A549 (cell line): ENCODE data around the gene SLC24A4. TPM values are rescaled to one million over a fixed set of nuclear protein-coding genes. Genes with fewer than 3 reads are reported as not detected.

ENCODE experiments used
- ATAC-seq, 2 experiments: fragments of 200-7000 bp in 1 of 2; fragments of >200 bp in 1 of 2; cut with Nextera tagmentation in 1 of 2; cut with Tn5 transposase in 1 of 2; 3 replicates each; pipeline versions ENCODE4 v1.8.0 to v1.9.1; 2018 to 2020; ENCODE audit warnings: mild to moderate bottlenecking in 1 of 2, moderate library complexity in 1 of 2
- CTCF ChIA-PET: fragments of 300-600 bp; sonication (Branson Sonifier 250); formaldehyde crosslinking; extraction: SDS; loops from one replicate; lab custom pipeline; 2021; ENCODE audit warnings: antibody characterized with exemption, inconsistent platforms; lab: Yijun Ruan, JAX
- POLR2A ChIA-PET: fragments of 350-600 bp; formaldehyde crosslinking; extraction: SDS; loops from one replicate; lab custom pipeline; 2021; ENCODE audit warnings: antibody characterized with exemption, inconsistent platforms; lab: Yijun Ruan, JAX
- DNase-seq, 2 experiments: peaks; one replicate each; pipeline versions ENCODE4 v3.0.0 to v3.0.0-alpha.2; 2011 to 2016; ENCODE audit warnings: low read depth in 1 of 2, low spot score in 1 of 2
- FAIRE-seq: peaks from 2 replicates; lab custom pipeline; 2011; peaks lifted over from hg19 to GRCh38; lab: Jason Lieb, UNC
- H3K27ac ChIP-seq, 2 experiments: fragments of >200 bp; sonication (Bioruptor Twin); formaldehyde crosslinking; 3 replicates each; pipeline ENCODE4 v1.5.1; 2016 to 2017
- H3K4me1 ChIP-seq: fragments of >200 bp; sonication (Bioruptor Twin); formaldehyde crosslinking; 3 replicates; pipeline ENCODE4 v1.6.1; 2016
- H3K4me2 ChIP-seq: fragments of >200 bp; sonication (Bioruptor Twin); formaldehyde crosslinking; 3 replicates; pipeline ENCODE4 v1.6.1; 2016
- H3K4me3 ChIP-seq: fragments of >200 bp; sonication (Bioruptor Twin); formaldehyde crosslinking; 3 replicates; pipeline ENCODE4 v1.5.1; 2016
- H3K9me3 ChIP-seq: fragments of >200 bp; sonication (Bioruptor Twin); formaldehyde crosslinking; 3 replicates; pipeline ENCODE4 v1.6.1; 2016
- BHLHE40 ChIP-seq: IDR thresholded peaks from 2 replicates; pipeline ENCODE4 v1.6.1; 2012; ENCODE audit warnings: low read depth, low read length, inconsistent platforms
- CBX2 ChIP-seq: fragments of 200-600 bp; sonication (generic); IDR thresholded peaks from 2 replicates; pipeline ENCODE4 v1.6.1; 2016; ENCODE audit warnings: low read depth, mild to moderate bottlenecking, borderline replicate concordance
- CBX8 ChIP-seq: fragments of 200-600 bp; sonication (generic); IDR thresholded peaks from 2 replicates; pipeline ENCODE4 v1.6.1; 2016
- CHD2 ChIP-seq: fragments of 150-350 bp; IDR thresholded peaks from 2 replicates; pipeline ENCODE4 v1.6.1; 2014; ENCODE audit warnings: low read length; ENCODE audit not compliant: partially characterized antibody
- EHF ChIP-seq: fragments of 250-450 bp; sonication (Bioruptor Pico); IDR thresholded peaks from 2 replicates; pipeline ENCODE4 v1.5.0; 2020; ENCODE audit warnings: mild to moderate bottlenecking
- ESRRA ChIP-seq: fragments of 150-350 bp; IDR thresholded peaks from 2 replicates; pipeline ENCODE4 v1.6.1; 2014; ENCODE audit warnings: mild to moderate bottlenecking, low read length, borderline replicate concordance
- FOSB ChIP-seq: fragments of 250-450 bp; sonication (Bioruptor Pico); IDR thresholded peaks from 2 replicates; pipeline ENCODE4 v1.5.0; 2020; ENCODE audit warnings: mild to moderate bottlenecking, moderate library complexity
- GATA3 ChIP-seq: IDR thresholded peaks from 2 replicates; pipeline ENCODE4 v1.6.1; 2012; ENCODE audit warnings: borderline replicate concordance
- JUNB ChIP-seq: fragments of >200 bp; sonication (Bioruptor Twin); formaldehyde crosslinking; IDR thresholded peaks from 2 replicates; pipeline ENCODE4 v1.6.1; 2016
- KDM5A ChIP-seq: fragments of 200-600 bp; sonication (generic); IDR thresholded peaks from 2 replicates; pipeline ENCODE4 v1.6.1; 2016; ENCODE audit warnings: antibody characterized with exemption, mild to moderate bottlenecking
- MAFK ChIP-seq: fragments of 450-650 bp; IDR thresholded peaks from 2 replicates; pipeline ENCODE4 v1.6.1; 2014; ENCODE audit not compliant: partially characterized antibody
- MYC ChIP-seq: IDR thresholded peaks from 2 replicates; pipeline ENCODE4 v1.6.1; 2012; ENCODE audit warnings: mild to moderate bottlenecking, inconsistent platforms, low read length, improper control_type of control experiment, borderline replicate concordance
- NPAS2 ChIP-seq: fragments of 250-450 bp; sonication (Bioruptor Pico); IDR thresholded peaks from 2 replicates; pipeline ENCODE4 v1.8.0; 2022; ENCODE audit warnings: mild to moderate bottlenecking, moderate library complexity, borderline replicate concordance
- NR3C1 ChIP-seq: fragments of >200 bp; sonication (Bioruptor Twin); formaldehyde crosslinking; IDR thresholded peaks from 3 replicates; pipeline ENCODE4 v1.6.1; 2017
- PHF8 ChIP-seq: fragments of 200-600 bp; sonication (generic); IDR thresholded peaks from 2 replicates; pipeline ENCODE4 v1.6.1; 2016; ENCODE audit warnings: low read depth, mild to moderate bottlenecking, antibody characterized with exemption, moderate library complexity, borderline replicate concordance
- POLR2A ChIP-seq: IDR thresholded peaks from 2 replicates; pipeline ENCODE4 v1.6.1; 2012; ENCODE audit warnings: mild to moderate bottlenecking, low read length
- RARB ChIP-seq: fragments of 250-450 bp; sonication (Bioruptor Pico); IDR thresholded peaks from 2 replicates; pipeline ENCODE4 v1.8.0; 2021; ENCODE audit warnings: mild to moderate bottlenecking, moderate library complexity
- RFX5 ChIP-seq: fragments of 450-650 bp; IDR thresholded peaks from 2 replicates; pipeline ENCODE4 v1.7.1; 2014; ENCODE audit warnings: antibody characterized with exemption, mild to moderate bottlenecking, moderate library complexity
- SMC3 ChIP-seq: fragments of >200 bp; sonication (Bioruptor Twin); formaldehyde crosslinking; IDR thresholded peaks from 3 replicates; pipeline ENCODE4 v1.6.1; 2018; ENCODE audit warnings: inconsistent platforms
- TFCP2L1 ChIP-seq: fragments of 250-450 bp; sonication (Bioruptor Pico); IDR thresholded peaks from 2 replicates; pipeline ENCODE4 v1.5.0; 2021; ENCODE audit warnings: mild to moderate bottlenecking
- ZC3H11A ChIP-seq: fragments of 450-650 bp; IDR thresholded peaks from 2 replicates; pipeline ENCODE4 v1.6.1; 2014; ENCODE audit warnings: antibody characterized with exemption, mild to moderate bottlenecking
- ZSCAN20 ChIP-seq: fragments of 250-450 bp; sonication (Bioruptor Pico); IDR thresholded peaks from 2 replicates; pipeline ENCODE4 v1.8.0; 2022; ENCODE audit warnings: mild to moderate bottlenecking, moderate library complexity
- WGBS: methylation state at CpG from one replicate; pipeline ENCODE4 v1.1.6; 2017; ENCODE audit errors: missing lambda C conversion rate; 5-methylcytosine and 5-hydroxymethylcytosine counted together
- polyA plus RNA-seq, 4 experiments: library from polyadenylated mRNA; depleted of rRNA in 3 of 4; stranded (reverse); fragments of >200 nt; fragmentation: RNase III in 1 of 4; extraction: RNeasy Plus Mini Kit Qiagen cat#74134 plus additional on column Dnase treatment in 1 of 4; gene quantifications; 2 replicates in 3 of 4; 3 replicates in 1 of 4; pipeline ENCODE4 v1.2.3, GENCODE V29; 2011 to 2017
- TF ChIP-seq, protein P1 (sequence below): fragments of >200 bp; sonication (Bioruptor Twin); formaldehyde crosslinking; IDR thresholded peaks from 2 replicates; pipeline ENCODE4 v1.6.1; 2016
- TF ChIP-seq, protein P2 (sequence below): fragments of >200 bp; sonication (Bioruptor Twin); formaldehyde crosslinking; IDR thresholded peaks from 3 replicates; pipeline ENCODE4 v1.5.1; 2016
- TF ChIP-seq, protein P3 (sequence below): IDR thresholded peaks from 2 replicates; pipeline ENCODE4 v1.6.1; 2012

The SLC24A4 gene
- polyA plus RNA-seq, 2 of the 4 experiments (the other 2 are of a cell fraction), result 0.05 to 0.19 TPM

DNA sequence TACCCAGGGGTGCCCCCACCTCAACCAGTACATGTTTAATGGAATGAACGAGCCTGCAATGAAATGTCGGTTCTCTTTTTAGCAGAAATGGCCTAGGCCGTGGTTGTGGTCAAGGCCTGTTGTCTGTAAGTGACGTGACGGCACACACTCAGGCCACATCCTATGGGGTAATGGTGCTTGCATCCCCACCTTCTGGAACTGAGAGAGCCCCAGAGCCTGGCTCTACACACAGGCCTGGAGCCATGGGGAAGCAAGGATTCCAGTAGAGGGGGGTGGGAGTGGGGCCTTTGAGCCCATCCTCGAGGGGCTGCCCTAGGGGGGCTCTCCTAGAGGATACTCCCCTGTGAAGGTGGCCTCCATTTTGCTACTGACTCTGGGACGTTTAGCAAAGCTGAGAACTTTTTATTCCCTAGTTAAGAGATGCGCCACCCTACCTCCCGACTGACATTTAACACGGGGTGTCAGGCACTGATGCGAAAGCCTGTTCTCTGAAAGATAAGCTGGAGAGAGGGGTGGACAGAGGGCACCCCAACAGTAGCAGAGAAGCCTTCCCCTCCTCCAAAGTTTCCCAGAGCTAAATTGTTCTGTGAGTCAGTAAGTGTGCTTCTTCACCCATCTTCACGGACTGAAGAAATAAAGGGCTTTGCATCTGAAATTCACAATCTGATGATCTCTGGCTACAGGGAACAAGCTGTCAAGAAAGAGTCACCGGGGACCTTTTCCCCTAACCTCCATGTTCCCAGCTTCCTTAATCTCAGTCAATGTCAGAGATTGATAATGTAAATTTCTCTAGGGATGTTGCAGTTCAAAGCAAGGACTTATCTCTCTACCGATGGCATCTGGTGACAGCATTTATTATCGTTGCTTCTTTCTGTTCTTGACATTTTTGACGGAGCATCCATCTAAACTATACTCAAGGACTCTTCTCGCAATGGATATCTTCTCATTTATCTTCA, 197.4 kb downstream of the SLC24A4 start:
- H3K4me3 ChIP-seq, result no peak overlapping the region
- H3K4me1 ChIP-seq, result peaks cover 5% of the 10 kb centered on the region
- no peak for DNase-seq
- ChIA-PET POLR2A (no interaction called here), CTCF (interaction anchor here (1.1 kb wide), 1 partner anchor 10 kb away, joined by 3 read pairs; no protein-coding TSS in a partner anchor)
- no peak for ATAC-seq
- no peak overlapping the region for H3K27ac ChIP-seq
- H3K9me3 ChIP-seq, result no peaks in the 10 kb centered on the region
- TF ChIP-seq POLR2A, result no peak
- TF ChIP-seq, protein P1, sequence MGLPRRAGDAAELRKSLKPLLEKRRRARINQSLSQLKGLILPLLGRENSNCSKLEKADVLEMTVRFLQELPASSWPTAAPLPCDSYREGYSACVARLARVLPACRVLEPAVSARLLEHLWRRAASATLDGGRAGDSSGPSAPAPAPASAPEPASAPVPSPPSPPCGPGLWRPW, result no peak
- no peak for TF ChIP-seq JUNB
- TF ChIP-seq NPAS2 (CRISPR knock-in tag), result no peak
- TF ChIP-seq PHF8, result no peak
- TF ChIP-seq CHD2, result no peak
- TF ChIP-seq MAFK, result no peak
- TF ChIP-seq TFCP2L1 (CRISPR knock-in tag), result no peak
- no peak for TF ChIP-seq SMC3
- no peak for TF ChIP-seq EHF (CRISPR knock-in tag)
- TF ChIP-seq, all 56 proteins: peak for 0
- H3K4me2 ChIP-seq, result no peak overlapping the region
- WGBS, result 92% methylated on average over 17 of the region's 17 CpGs
- FAIRE-seq, result no peak

DNA sequence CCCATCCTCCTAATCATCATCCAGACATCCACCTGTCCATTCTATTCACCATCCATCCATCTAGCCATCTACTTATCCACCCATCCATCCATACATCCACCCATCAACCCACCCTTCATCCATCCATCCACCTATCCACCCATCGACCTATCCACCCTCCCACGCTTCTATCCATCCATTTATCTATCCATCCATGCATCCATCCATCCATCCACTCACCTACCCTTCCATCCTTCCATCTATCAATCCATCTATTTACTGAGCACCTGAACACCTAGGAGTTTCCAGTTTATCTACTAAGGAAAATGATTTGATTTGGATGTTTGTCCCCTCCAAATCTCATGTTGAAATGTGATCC, 198.1 kb downstream of the SLC24A4 start:
- Histone ChIP-seq H3K9me3 (no peaks in the 10 kb centered on the region), H3K4me1 (peaks cover 5% of the 10 kb centered on the region; the same call in 2 of the 3 replicates), H3K4me2 (no peak overlapping the region), H3K4me3 (no peak overlapping the region), H3K27ac (no peak overlapping the region)
- ChIA-PET POLR2A (no interaction called here), CTCF (no interaction called here)
- ATAC-seq (no peak), FAIRE-seq (no peak), DNase-seq (no peak)
- TF ChIP-seq RFX5 (no peak), GATA3 (no peak), NPAS2 (CRISPR knock-in tag) (no peak), NR3C1 (no peak), PHF8 (no peak), CBX2 (no peak), RARB (CRISPR knock-in tag) (no peak), ESRRA (no peak), MYC (no peak), KDM5A (no peak), JUNB (no peak), BHLHE40 (no peak), SMC3 (no peak), ZSCAN20 (CRISPR knock-in tag) (no peak), CBX8 (no peak), FOSB (CRISPR knock-in tag) (no peak), ZC3H11A (no peak)
- TF ChIP-seq, protein P1, result no peak
- TF ChIP-seq, protein P2, sequence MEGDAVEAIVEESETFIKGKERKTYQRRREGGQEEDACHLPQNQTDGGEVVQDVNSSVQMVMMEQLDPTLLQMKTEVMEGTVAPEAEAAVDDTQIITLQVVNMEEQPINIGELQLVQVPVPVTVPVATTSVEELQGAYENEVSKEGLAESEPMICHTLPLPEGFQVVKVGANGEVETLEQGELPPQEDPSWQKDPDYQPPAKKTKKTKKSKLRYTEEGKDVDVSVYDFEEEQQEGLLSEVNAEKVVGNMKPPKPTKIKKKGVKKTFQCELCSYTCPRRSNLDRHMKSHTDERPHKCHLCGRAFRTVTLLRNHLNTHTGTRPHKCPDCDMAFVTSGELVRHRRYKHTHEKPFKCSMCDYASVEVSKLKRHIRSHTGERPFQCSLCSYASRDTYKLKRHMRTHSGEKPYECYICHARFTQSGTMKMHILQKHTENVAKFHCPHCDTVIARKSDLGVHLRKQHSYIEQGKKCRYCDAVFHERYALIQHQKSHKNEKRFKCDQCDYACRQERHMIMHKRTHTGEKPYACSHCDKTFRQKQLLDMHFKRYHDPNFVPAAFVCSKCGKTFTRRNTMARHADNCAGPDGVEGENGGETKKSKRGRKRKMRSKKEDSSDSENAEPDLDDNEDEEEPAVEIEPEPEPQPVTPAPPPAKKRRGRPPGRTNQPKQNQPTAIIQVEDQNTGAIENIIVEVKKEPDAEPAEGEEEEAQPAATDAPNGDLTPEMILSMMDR, result no peak
- TF ChIP-seq, protein P3, sequence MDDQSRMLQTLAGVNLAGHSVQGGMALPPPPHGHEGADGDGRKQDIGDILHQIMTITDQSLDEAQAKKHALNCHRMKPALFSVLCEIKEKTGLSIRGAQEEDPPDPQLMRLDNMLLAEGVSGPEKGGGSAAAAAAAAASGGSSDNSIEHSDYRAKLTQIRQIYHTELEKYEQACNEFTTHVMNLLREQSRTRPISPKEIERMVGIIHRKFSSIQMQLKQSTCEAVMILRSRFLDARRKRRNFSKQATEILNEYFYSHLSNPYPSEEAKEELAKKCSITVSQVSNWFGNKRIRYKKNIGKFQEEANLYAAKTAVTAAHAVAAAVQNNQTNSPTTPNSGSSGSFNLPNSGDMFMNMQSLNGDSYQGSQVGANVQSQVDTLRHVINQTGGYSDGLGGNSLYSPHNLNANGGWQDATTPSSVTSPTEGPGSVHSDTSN, result no peak
- WGBS, result 94% methylated on average over 2 of the region's 2 CpGs
